ENCODE data around the gene PCBP1.

DNA sequence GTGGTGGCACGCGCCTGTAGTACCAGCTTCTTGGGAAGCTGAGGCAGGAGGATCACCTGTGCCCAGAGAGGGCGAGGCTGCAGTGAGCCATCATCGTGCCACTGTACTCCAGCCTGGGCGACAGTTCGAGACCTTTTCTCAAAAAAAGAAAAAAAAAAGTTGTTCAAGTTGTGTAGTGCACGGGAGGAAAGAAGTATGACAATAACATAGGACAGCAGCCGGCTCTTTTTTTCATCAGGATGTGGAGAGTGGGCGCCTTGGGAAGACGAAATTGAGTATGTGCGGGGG lies 36.5 kb downstream of the PCBP1 start:
- TF ChIP-seq, protein P1, sequence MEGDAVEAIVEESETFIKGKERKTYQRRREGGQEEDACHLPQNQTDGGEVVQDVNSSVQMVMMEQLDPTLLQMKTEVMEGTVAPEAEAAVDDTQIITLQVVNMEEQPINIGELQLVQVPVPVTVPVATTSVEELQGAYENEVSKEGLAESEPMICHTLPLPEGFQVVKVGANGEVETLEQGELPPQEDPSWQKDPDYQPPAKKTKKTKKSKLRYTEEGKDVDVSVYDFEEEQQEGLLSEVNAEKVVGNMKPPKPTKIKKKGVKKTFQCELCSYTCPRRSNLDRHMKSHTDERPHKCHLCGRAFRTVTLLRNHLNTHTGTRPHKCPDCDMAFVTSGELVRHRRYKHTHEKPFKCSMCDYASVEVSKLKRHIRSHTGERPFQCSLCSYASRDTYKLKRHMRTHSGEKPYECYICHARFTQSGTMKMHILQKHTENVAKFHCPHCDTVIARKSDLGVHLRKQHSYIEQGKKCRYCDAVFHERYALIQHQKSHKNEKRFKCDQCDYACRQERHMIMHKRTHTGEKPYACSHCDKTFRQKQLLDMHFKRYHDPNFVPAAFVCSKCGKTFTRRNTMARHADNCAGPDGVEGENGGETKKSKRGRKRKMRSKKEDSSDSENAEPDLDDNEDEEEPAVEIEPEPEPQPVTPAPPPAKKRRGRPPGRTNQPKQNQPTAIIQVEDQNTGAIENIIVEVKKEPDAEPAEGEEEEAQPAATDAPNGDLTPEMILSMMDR (IDR thresholded peaks at IDR 0.05), result no peak
- no peak for TF ChIP-seq POLR2A (IDR thresholded peaks at IDR 0.05)
- no peak for TF ChIP-seq POLR2AphosphoS5 (IDR thresholded peaks at IDR 0.05)

All from breast epithelium (tissue), 3 donors.